HepG2 (cell line): ENCODE data around the gene PLIN4. TPM values are rescaled to one million over a fixed set of nuclear protein-coding genes. Genes with fewer than 3 reads are reported as not detected.

ENCODE experiments used
- ADNP ChIP-seq: sonication (generic); formaldehyde crosslinking; IDR thresholded peaks from 2 replicates; pipeline ENCODE4 v1.4.0; 2020; ENCODE audit warnings: missing genetic modification reagents
- CSRNP2 ChIP-seq: sonication (generic); formaldehyde crosslinking; conservative IDR thresholded peaks from 2 replicates; pipeline ENCODE4 v1.8.0; 2022; ENCODE audit warnings: low read depth, missing genetic modification reagents
- FOXM1 ChIP-seq: sonication (generic); formaldehyde crosslinking; IDR thresholded peaks from 2 replicates; pipeline ENCODE4 v1.5.0; 2020; ENCODE audit warnings: missing genetic modification reagents
- HINFP ChIP-seq: sonication (generic); formaldehyde crosslinking; IDR thresholded peaks from 2 replicates; pipeline ENCODE4 v1.4.0; 2020; ENCODE audit warnings: low read depth, mild to moderate bottlenecking, missing genetic modification reagents
- HNF1B ChIP-seq: sonication (generic); formaldehyde crosslinking; IDR thresholded peaks from 2 replicates; pipeline ENCODE4 v1.5.1; 2020; ENCODE audit warnings: mild to moderate bottlenecking, moderate library complexity, missing genetic modification reagents
- KDM2A ChIP-seq: sonication (generic); formaldehyde crosslinking; IDR thresholded peaks from 2 replicates; pipeline ENCODE4 v1.4.0; 2020; ENCODE audit warnings: low read depth, missing genetic modification reagents, borderline replicate concordance
- ONECUT2 ChIP-seq: sonication (generic); formaldehyde crosslinking; IDR thresholded peaks from 2 replicates; pipeline ENCODE4 v1.4.0; 2020; ENCODE audit warnings: missing genetic modification reagents
- POGZ ChIP-seq: sonication (generic); formaldehyde crosslinking; IDR thresholded peaks from 2 replicates; pipeline ENCODE4 v1.4.0; 2020; ENCODE audit warnings: mild to moderate bottlenecking, missing genetic modification reagents
- RAD51 ChIP-seq: fragments of 450-650 bp; IDR thresholded peaks from 2 replicates; pipeline ENCODE4 v1.6.1; 2016; ENCODE audit warnings: borderline replicate concordance
- RBM39 ChIP-seq: fragments of 200-400 bp; formaldehyde crosslinking; IDR thresholded peaks from one replicate; pipeline ENCODE4 v1.6.1; 2018; ENCODE audit warnings: antibody characterized with exemption, mild to moderate bottlenecking, low read depth, low read length; ENCODE audit not compliant: poor library complexity, severe bottlenecking
- SKI ChIP-seq: fragments of 450-650 bp; IDR thresholded peaks from one replicate; pipeline ENCODE4 v1.6.1; 2018; ENCODE audit warnings: mild to moderate bottlenecking; ENCODE audit not compliant: partially characterized antibody
- SMARCC2 ChIP-seq: fragments of 450-650 bp; IDR thresholded peaks from 2 replicates; pipeline ENCODE4 v1.6.1; 2017; ENCODE audit warnings: antibody characterized with exemption, mild to moderate bottlenecking
- STAG1 ChIP-seq: sonication (generic); formaldehyde crosslinking; IDR thresholded peaks from 2 replicates; pipeline ENCODE4 v1.4.0; 2020; ENCODE audit warnings: missing genetic modification reagents
- TFDP1 ChIP-seq: IDR thresholded peaks from 2 replicates; pipeline ENCODE4 v1.6.1; 2016; ENCODE audit warnings: missing compliant biosample characterization, missing genetic modification reagents, borderline replicate concordance
- TRIM24 ChIP-seq: sonication (generic); formaldehyde crosslinking; IDR thresholded peaks from 2 replicates; pipeline ENCODE4 v1.8.0; 2022; ENCODE audit warnings: mild to moderate bottlenecking, missing genetic modification reagents
- WIZ ChIP-seq: sonication (generic); formaldehyde crosslinking; IDR thresholded peaks from 2 replicates; pipeline ENCODE4 v1.5.1; 2020; ENCODE audit warnings: mild to moderate bottlenecking, missing genetic modification reagents
- ZBTB46 ChIP-seq: sonication (generic); formaldehyde crosslinking; IDR thresholded peaks from 2 replicates; pipeline ENCODE4 v1.4.0; 2020; ENCODE audit warnings: mild to moderate bottlenecking, missing genetic modification reagents, borderline replicate concordance
- ZNF17 ChIP-seq: sonication (generic); formaldehyde crosslinking; IDR thresholded peaks from 2 replicates; pipeline ENCODE4 v1.5.0; 2020; ENCODE audit warnings: mild to moderate bottlenecking, missing genetic modification reagents
- ZNF20 ChIP-seq: sonication (generic); formaldehyde crosslinking; IDR thresholded peaks from 2 replicates; pipeline ENCODE4 v1.4.0; 2020; ENCODE audit warnings: mild to moderate bottlenecking, moderate library complexity, missing genetic modification reagents
- ZNF550 ChIP-seq: sonication (generic); formaldehyde crosslinking; IDR thresholded peaks from 2 replicates; pipeline ENCODE4 v1.4.0; 2020; ENCODE audit warnings: mild to moderate bottlenecking, missing genetic modification reagents, borderline replicate concordance
- ZNF891 ChIP-seq: sonication (generic); formaldehyde crosslinking; IDR thresholded peaks from 2 replicates; pipeline ENCODE4 v1.5.0; 2020; ENCODE audit warnings: mild to moderate bottlenecking, missing genetic modification reagents
- polyA plus RNA-seq, 8 experiments: library from polyadenylated mRNA; depleted of rRNA in 3 of 8; stranded (reverse) in 7 of 8; unstranded in 1 of 8; fragments of >200 nt; fragmentation: Illumina TruSeq in 4 of 8; extraction: Trizol in 4 of 8; gene quantifications; 2 replicates each; pipeline versions ENCODE4 v1.2.1 to v1.2.3, GENCODE V29; 2011 to 2016; ENCODE audit warnings: low read depth in 4 of 8, missing spikeins in 1 of 8, mixed read lengths in 1 of 8; ENCODE audit not compliant: insufficient read depth in 1 of 8
- total RNA-seq, 5 experiments: library from RNA; depleted of rRNA; stranded (reverse); fragments of >200 nt; fragmentation: Illumina TruSeq; extraction: Trizol; gene quantifications; 2 replicates each; pipeline ENCODE4 v1.2.3, GENCODE V29; 2016; ENCODE audit warnings: low read depth in 1 of 5

PLIN4 gene
- total and polyA plus RNA-seq, 2 of the 13 experiments (the other 11 are each of a cell fraction or from before 2014, with no cell fraction given): 1.1 to 1.3 TPM

- no peak for TF ChIP-seq CSRNP2 (CRISPR knock-in tag)
- TF ChIP-seq STAG1 (CRISPR knock-in tag): no peak
- TF ChIP-seq ONECUT2 (CRISPR knock-in tag): peak; percentile 79
- TF ChIP-seq TRIM24 (CRISPR knock-in tag): no peak
- TF ChIP-seq WIZ (CRISPR knock-in tag): no peak
- TF ChIP-seq ADNP: no peak
- peak; percentile 10 for TF ChIP-seq SKI
- no peak for TF ChIP-seq FOXM1 (CRISPR knock-in tag)
- TF ChIP-seq ZNF550: no peak
- peak; percentile 64; the same call in 1 of the 2 replicates for TF ChIP-seq KDM2A
- TF ChIP-seq ZNF20 (CRISPR knock-in tag): no peak
- no peak for TF ChIP-seq RAD51
- TF ChIP-seq SMARCC2: no peak
- TF ChIP-seq ZNF17 (CRISPR knock-in tag): no peak
- no peak for TF ChIP-seq HNF1B
- no peak for TF ChIP-seq HINFP
- peak; percentile 69 for TF ChIP-seq RBM39
- TF ChIP-seq ZBTB46 (CRISPR knock-in tag): no peak
- peak; percentile 81; the same call in 1 of the 2 replicates for TF ChIP-seq TFDP1 (CRISPR knock-in tag)
- TF ChIP-seq ZNF891 (CRISPR knock-in tag): no peak
- peak; percentile 31; the same call in 1 of the 2 replicates for TF ChIP-seq POGZ (CRISPR knock-in tag)
Observed at GRCh38 chr19:4534836-4535658, 16.8 kb upstream of the PLIN4 start, which contains the start of gene PLIN5 (continued).
